Measurements from ENCODE around the gene WNT4.

WNT4 gene

GRCh38 chr1:22075718-22076117 is 67.2 kb downstream of the WNT4 start:
- Histone ChIP-seq H3K27ac (ENCODE audit: low read length) (no peak overlapping the region), H3K9me3 (ENCODE audit: control insufficient read depth in 2 of 2, low read length in 2 of 2) (no peaks in the 10 kb centered on the region), H3K36me3 (ENCODE audit: control insufficient read depth in 2 of 2, insufficient read depth in 2 of 2, low read length in 2 of 2) (peaks cover 0 to 11% of the 10 kb centered on the region in 2 donors), H3K4me1 (ENCODE audit: control insufficient read depth, insufficient read depth, low read length) (peaks cover 12% of the 10 kb centered on the region), H3K4me3 (ENCODE audit: low read length in 2 of 2) (no peak overlapping the region), H3K9ac (ENCODE audit: low read length in 2 of 2) (no peak overlapping the region), H3K27me3 (ENCODE audit: control insufficient read depth in 1 of 2, insufficient read depth in 2 of 2, low read length in 2 of 2) (no peaks in the 10 kb centered on the region)

GRCh38 chr1:22074803-22075202 is 68.1 kb downstream of the WNT4 start:
- H3K36me3 ChIP-seq (ENCODE audit: control insufficient read depth in 2 of 2, insufficient read depth in 2 of 2, low read length in 2 of 2), result peaks cover 0 to 6% of the 10 kb centered on the region in 2 donors
- no peak overlapping the region for H3K27ac ChIP-seq (ENCODE audit: low read length)
- H3K9ac ChIP-seq (ENCODE audit: low read length in 2 of 2), result no peak overlapping the region
- peaks cover 12% of the 10 kb centered on the region for H3K4me1 ChIP-seq (ENCODE audit: control insufficient read depth, insufficient read depth, low read length)
- H3K9me3 ChIP-seq (ENCODE audit: control insufficient read depth in 2 of 2, low read length in 2 of 2), result no peaks in the 10 kb centered on the region
- no peak overlapping the region for H3K4me3 ChIP-seq (ENCODE audit: low read length in 2 of 2)
- H3K27me3 ChIP-seq (ENCODE audit: control insufficient read depth in 1 of 2, insufficient read depth in 2 of 2, low read length in 2 of 2), result no peaks in the 10 kb centered on the region

GRCh38 chr1:22071511-22071910 is 71.4 kb downstream of the WNT4 start:
- no peak overlapping the region for H3K4me3 ChIP-seq (ENCODE audit: low read length in 2 of 2)

More at GRCh38 chr1:22071511-22071910, 71.4 kb downstream of the WNT4 start:
- no peaks in the 10 kb centered on the region for H3K9me3 ChIP-seq (ENCODE audit: control insufficient read depth in 2 of 2, low read length in 2 of 2)
- no peaks in the 10 kb centered on the region for H3K27me3 ChIP-seq (ENCODE audit: control insufficient read depth in 1 of 2, insufficient read depth in 2 of 2, low read length in 2 of 2)
- H3K9ac ChIP-seq (ENCODE audit: low read length in 2 of 2), result no peak overlapping the region
- H3K36me3 ChIP-seq (ENCODE audit: control insufficient read depth in 2 of 2, insufficient read depth in 2 of 2, low read length in 2 of 2), result peaks cover 0 to 6% of the 10 kb centered on the region in 2 donors
- peaks cover 26% of the 10 kb centered on the region for H3K4me1 ChIP-seq (ENCODE audit: control insufficient read depth, insufficient read depth, low read length)
- no peak overlapping the region for H3K27ac ChIP-seq (ENCODE audit: low read length)

Data from stomach smooth muscle (tissue), 2 donors.